Measurements from ENCODE around the gene SLC39A11. TPM values are rescaled to one million over a fixed set of nuclear protein-coding genes. Genes with fewer than 3 reads are reported as not detected.
A peak's percentile ranks its signal among the peaks of the same experiment; 100 is the strongest.

Gene SLC39A11
- total and polyA plus RNA-seq, 4 donors: 18.9 to 44.9 (median 28.2) TPM

DNA sequence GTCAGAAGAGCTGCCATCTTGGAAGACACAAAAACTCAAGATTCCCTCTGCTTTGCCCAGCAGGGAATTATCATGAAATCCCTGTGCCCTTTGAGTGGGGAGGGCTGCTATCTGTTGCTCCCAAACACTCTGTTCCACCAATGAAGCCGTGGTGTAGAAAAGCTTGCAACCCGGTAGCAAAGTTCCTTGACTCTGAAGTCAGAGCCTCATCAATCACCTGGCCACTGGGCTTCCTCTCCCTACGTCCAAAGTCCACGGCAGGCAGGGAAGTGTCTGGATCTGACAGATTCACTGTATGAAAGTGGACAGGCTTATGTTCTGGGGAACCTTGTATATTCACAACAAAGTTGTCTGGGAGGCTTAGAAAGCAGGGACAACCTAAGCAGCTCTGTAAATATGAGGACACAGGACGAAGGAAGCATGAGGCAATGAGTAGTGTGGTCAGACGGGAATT is 343.3 kb downstream of the SLC39A11 start:
- Histone ChIP-seq H3K27ac (ENCODE audit: low read depth in 1 of 2, low read length in 2 of 2) (no peak overlapping the region), H3K4me1 (ENCODE audit: control insufficient read depth in 4 of 4, insufficient read depth in 4 of 4, low read length in 3 of 4) (peaks cover 0 to 4% (median 2%) of the 10 kb centered on the region in 4 donors), H3K9me3 (ENCODE audit: control insufficient read depth in 4 of 4, low read length in 3 of 4) (no peaks in the 10 kb centered on the region), H3K4me3 (ENCODE audit: low read depth in 1 of 3, low read length in 3 of 3) (no peak overlapping the region), H3K27me3 (ENCODE audit: control insufficient read depth in 4 of 4, insufficient read depth in 4 of 4, low read length in 3 of 4) (no peaks in the 10 kb centered on the region), H3K9ac (ENCODE audit: low read depth in 1 of 2, low read length in 2 of 2) (no peak overlapping the region), H3K36me3 (ENCODE audit: control insufficient read depth in 4 of 4, insufficient read depth in 3 of 4, low read depth in 1 of 4, low read length in 3 of 4) (no peaks in the 10 kb centered on the region)
- TF ChIP-seq FOXA2 (IDR thresholded peaks at IDR 0.05): no peak
- peak; percentile 64 for TF ChIP-seq SP1 (IDR thresholded peaks at IDR 0.05)
- TF ChIP-seq JUND (IDR thresholded peaks at IDR 0.05): no peak
- TF ChIP-seq HNF4G (IDR thresholded peaks at IDR 0.05): peak; percentile 47
- TF ChIP-seq RXRA (IDR thresholded peaks at IDR 0.05): peak in 1 of 2 donors; percentile 11
- peak; percentile 64 to 84 for TF ChIP-seq HNF4A (conservative IDR thresholded peaks at IDR 0.05)
- no peak for TF ChIP-seq MAX (IDR thresholded peaks at IDR 0.05)
- DNase-seq (ENCODE audit: low spot score): no peak
- WGBS: 54% methylated on average over 6 of the region's 6 CpGs

GRCh38 chr17:72747501-72747900 is 345.0 kb downstream of the SLC39A11 start:
- no peaks in the 10 kb centered on the region for H3K27me3 ChIP-seq (ENCODE audit: control insufficient read depth in 4 of 4, insufficient read depth in 4 of 4, low read length in 3 of 4)
- H3K27ac ChIP-seq (ENCODE audit: low read depth in 1 of 2, low read length in 2 of 2): no peak overlapping the region
- no peak overlapping the region for H3K4me3 ChIP-seq (ENCODE audit: low read depth in 1 of 3, low read length in 3 of 3)
- H3K9me3 ChIP-seq (ENCODE audit: control insufficient read depth in 4 of 4, low read length in 3 of 4): no peaks in the 10 kb centered on the region
- TF ChIP-seq RAD21 (IDR thresholded peaks at IDR 0.05) (no peak), MAX (IDR thresholded peaks at IDR 0.05) (no peak), YY1 (IDR thresholded peaks at IDR 0.05) (no peak), RXRA (IDR thresholded peaks at IDR 0.05) (no peak), JUND (IDR thresholded peaks at IDR 0.05) (no peak), FOXA1 (IDR thresholded peaks at IDR 0.05) (no peak), EGR1 (IDR thresholded peaks at IDR 0.05; ENCODE audit: low read depth in 2 of 2) (no peak), HNF4A (conservative IDR thresholded peaks at IDR 0.05) (no peak)
- TF ChIP-seq, protein P1, sequence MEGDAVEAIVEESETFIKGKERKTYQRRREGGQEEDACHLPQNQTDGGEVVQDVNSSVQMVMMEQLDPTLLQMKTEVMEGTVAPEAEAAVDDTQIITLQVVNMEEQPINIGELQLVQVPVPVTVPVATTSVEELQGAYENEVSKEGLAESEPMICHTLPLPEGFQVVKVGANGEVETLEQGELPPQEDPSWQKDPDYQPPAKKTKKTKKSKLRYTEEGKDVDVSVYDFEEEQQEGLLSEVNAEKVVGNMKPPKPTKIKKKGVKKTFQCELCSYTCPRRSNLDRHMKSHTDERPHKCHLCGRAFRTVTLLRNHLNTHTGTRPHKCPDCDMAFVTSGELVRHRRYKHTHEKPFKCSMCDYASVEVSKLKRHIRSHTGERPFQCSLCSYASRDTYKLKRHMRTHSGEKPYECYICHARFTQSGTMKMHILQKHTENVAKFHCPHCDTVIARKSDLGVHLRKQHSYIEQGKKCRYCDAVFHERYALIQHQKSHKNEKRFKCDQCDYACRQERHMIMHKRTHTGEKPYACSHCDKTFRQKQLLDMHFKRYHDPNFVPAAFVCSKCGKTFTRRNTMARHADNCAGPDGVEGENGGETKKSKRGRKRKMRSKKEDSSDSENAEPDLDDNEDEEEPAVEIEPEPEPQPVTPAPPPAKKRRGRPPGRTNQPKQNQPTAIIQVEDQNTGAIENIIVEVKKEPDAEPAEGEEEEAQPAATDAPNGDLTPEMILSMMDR (IDR thresholded peaks at IDR 0.05; ENCODE audit: low read depth, low read length, missing input control): no peak
- WGBS: 87% methylated on average over 5 of the region's 5 CpGs
- H3K4me1 ChIP-seq (ENCODE audit: control insufficient read depth in 4 of 4, insufficient read depth in 4 of 4, low read length in 3 of 4): peaks cover 0 to 4% (median 2%) of the 10 kb centered on the region in 4 donors
- no peak overlapping the region for H3K9ac ChIP-seq (ENCODE audit: low read depth in 1 of 2, low read length in 2 of 2)
- no peaks in the 10 kb centered on the region for H3K36me3 ChIP-seq (ENCODE audit: control insufficient read depth in 4 of 4, insufficient read depth in 3 of 4, low read depth in 1 of 4, low read length in 3 of 4)
- no peak for DNase-seq (ENCODE audit: low spot score)

DNA sequence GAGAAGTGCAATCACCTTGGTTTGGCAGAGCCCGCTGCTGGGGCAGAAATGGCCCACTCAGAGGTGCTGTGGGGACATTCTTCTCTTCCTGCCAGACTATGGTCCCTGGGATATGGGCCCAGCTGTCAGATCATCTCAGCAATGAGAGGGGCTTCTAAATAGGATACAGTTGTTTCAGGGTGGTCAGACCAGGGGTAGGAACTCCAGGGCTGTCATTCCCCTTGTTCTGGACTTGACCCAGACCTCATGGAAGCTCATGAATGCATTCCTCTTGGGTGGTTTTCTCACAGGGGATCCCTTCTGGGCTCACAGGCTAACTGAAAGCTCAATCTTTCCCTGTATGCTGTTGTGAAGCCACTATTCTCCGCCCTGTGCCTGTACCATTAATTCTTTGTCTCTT is 347.2 kb downstream of the SLC39A11 start:
- Histone ChIP-seq H3K27me3 (ENCODE audit: control insufficient read depth in 4 of 4, insufficient read depth in 4 of 4, low read length in 3 of 4) (no peaks in the 10 kb centered on the region), H3K4me3 (ENCODE audit: low read depth in 1 of 3, low read length in 3 of 3) (no peak overlapping the region), H3K9ac (ENCODE audit: low read depth in 1 of 2, low read length in 2 of 2) (no peak overlapping the region), H3K4me1 (ENCODE audit: control insufficient read depth in 4 of 4, insufficient read depth in 4 of 4, low read length in 3 of 4) (peaks cover 0 to 4% (median 2%) of the 10 kb centered on the region in 4 donors), H3K9me3 (ENCODE audit: control insufficient read depth in 4 of 4, low read length in 3 of 4) (no peaks in the 10 kb centered on the region), H3K36me3 (ENCODE audit: control insufficient read depth in 4 of 4, insufficient read depth in 3 of 4, low read depth in 1 of 4, low read length in 3 of 4) (no peaks in the 10 kb centered on the region), H3K27ac (ENCODE audit: low read depth in 1 of 2, low read length in 2 of 2) (no peak overlapping the region)
- 97% methylated on average over 2 of the region's 2 CpGs for WGBS
- DNase-seq (ENCODE audit: low spot score): no peak
- no peak for TF ChIP-seq JUND (IDR thresholded peaks at IDR 0.05)
- TF ChIP-seq, protein P2, sequence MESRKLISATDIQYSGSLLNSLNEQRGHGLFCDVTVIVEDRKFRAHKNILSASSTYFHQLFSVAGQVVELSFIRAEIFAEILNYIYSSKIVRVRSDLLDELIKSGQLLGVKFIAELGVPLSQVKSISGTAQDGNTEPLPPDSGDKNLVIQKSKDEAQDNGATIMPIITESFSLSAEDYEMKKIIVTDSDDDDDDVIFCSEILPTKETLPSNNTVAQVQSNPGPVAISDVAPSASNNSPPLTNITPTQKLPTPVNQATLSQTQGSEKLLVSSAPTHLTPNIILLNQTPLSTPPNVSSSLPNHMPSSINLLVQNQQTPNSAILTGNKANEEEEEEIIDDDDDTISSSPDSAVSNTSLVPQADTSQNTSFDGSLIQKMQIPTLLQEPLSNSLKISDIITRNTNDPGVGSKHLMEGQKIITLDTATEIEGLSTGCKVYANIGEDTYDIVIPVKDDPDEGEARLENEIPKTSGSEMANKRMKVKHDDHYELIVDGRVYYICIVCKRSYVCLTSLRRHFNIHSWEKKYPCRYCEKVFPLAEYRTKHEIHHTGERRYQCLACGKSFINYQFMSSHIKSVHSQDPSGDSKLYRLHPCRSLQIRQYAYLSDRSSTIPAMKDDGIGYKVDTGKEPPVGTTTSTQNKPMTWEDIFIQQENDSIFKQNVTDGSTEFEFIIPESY (IDR thresholded peaks at IDR 0.05): no peak
- no peak for TF ChIP-seq EGR1 (IDR thresholded peaks at IDR 0.05; ENCODE audit: low read depth in 2 of 2)
- no peak for TF ChIP-seq TAF1 (conservative IDR thresholded peaks at IDR 0.05)
- no peak for TF ChIP-seq SP1 (IDR thresholded peaks at IDR 0.05)
- no peak for TF ChIP-seq YY1 (IDR thresholded peaks at IDR 0.05)
- no peak for TF ChIP-seq GABPA (IDR thresholded peaks at IDR 0.05 in 1 of 2, conservative IDR thresholded peaks at IDR 0.05 in 1 of 2)
- no peak for TF ChIP-seq RAD21 (IDR thresholded peaks at IDR 0.05)
- no peak for TF ChIP-seq NR2F2 (IDR thresholded peaks at IDR 0.05)
- TF ChIP-seq HNF4G (IDR thresholded peaks at IDR 0.05): no peak
- TF ChIP-seq MAX (IDR thresholded peaks at IDR 0.05): no peak
- no peak for TF ChIP-seq HNF4A (conservative IDR thresholded peaks at IDR 0.05)
